H1 (cell line): Measurements from ENCODE around the gene SEC14L6. TPM values are rescaled to one million over a fixed set of nuclear protein-coding genes. Genes with fewer than 3 reads are reported as not detected.

ENCODE experiments used
- CTCF ChIA-PET: fragments of 300-600 bp; sonication (Branson Sonifier 250); formaldehyde crosslinking; loops from one replicate; lab custom pipeline; 2021; ENCODE audit not compliant: partially characterized antibody; lab: Charles Lee
- POLR2A ChIA-PET: fragments of 300-600 bp; sonication (Branson Sonifier 250); formaldehyde crosslinking; loops from one replicate; lab custom pipeline; 2021; ENCODE audit warnings: inconsistent platforms; ENCODE audit not compliant: partially characterized antibody; lab: Charles Lee
- DNase-seq, 2 experiments: peaks; one replicate each; pipeline versions ENCODE4 v3.0.0 to v3.0.0-alpha.2; 2010 to 2022; ENCODE audit warnings: low spot score in 2 of 2, low read depth in 1 of 2, mixed read lengths in 1 of 2
- FAIRE-seq: peaks from 2 replicates; lab custom pipeline; 2011; peaks lifted over from hg19 to GRCh38; lab: Jason Lieb, UNC
- H2AFZ ChIP-seq: 2 replicates; pipeline ENCODE4 v1.8.1; 2012; ENCODE audit warnings: low read length, inconsistent platforms
- H2AK5ac ChIP-seq: 2 replicates; pipeline ENCODE4 v1.6.1; 2013; ENCODE audit warnings: low read depth, low read length
- H2BK120ac ChIP-seq: replicated peaks from 2 replicates; pipeline ENCODE3; 2013; ENCODE audit warnings: low read depth, low read length, inconsistent platforms
- H2BK12ac ChIP-seq: 2 replicates; pipeline ENCODE4 v1.6.1; 2013; ENCODE audit warnings: low read depth, low read length
- H2BK15ac ChIP-seq: 2 replicates; pipeline ENCODE4 v1.6.1; 2013; ENCODE audit warnings: low read length
- H2BK20ac ChIP-seq: 2 replicates; pipeline ENCODE4 v1.6.1; 2013; ENCODE audit warnings: low read length
- H2BK5ac ChIP-seq: 2 replicates; pipeline ENCODE4 v1.6.1; 2013; ENCODE audit warnings: low read depth, low read length
- H3K14ac ChIP-seq: 2 replicates; pipeline ENCODE4 v1.6.1; 2013; ENCODE audit warnings: inconsistent platforms; ENCODE audit not compliant: insufficient read length
- H3K18ac ChIP-seq: 2 replicates; pipeline ENCODE4 v1.6.1; 2013; ENCODE audit warnings: low read length; ENCODE audit errors: extremely low read depth
- H3K23ac ChIP-seq: 2 replicates; pipeline ENCODE4 v1.6.1; 2013; ENCODE audit warnings: inconsistent platforms; ENCODE audit not compliant: insufficient read length
- H3K23me2 ChIP-seq: 2 replicates; pipeline ENCODE4 v1.6.1; 2013; ENCODE audit warnings: low read depth, low read length
- H3K27ac ChIP-seq: 2 replicates; pipeline ENCODE4 v1.6.1; 2011; ENCODE audit warnings: low read depth, low read length, inconsistent platforms
- H3K27me3 ChIP-seq, 4 experiments: replicated peaks in 1 of 4; 1 replicate in 1 of 4; 2 replicates in 3 of 4; pipeline versions ENCODE4 v1.6.1 to v1.8.1; 2011 to 2013; ENCODE audit warnings: low read length in 3 of 4, mild to moderate bottlenecking in 3 of 4, inconsistent platforms in 2 of 4, mixed read lengths in 2 of 4, moderate library complexity in 1 of 4; ENCODE audit not compliant: control insufficient read depth in 3 of 4, insufficient read depth in 3 of 4; ENCODE audit errors: extremely low read depth in 1 of 4
- H3K36me3 ChIP-seq, 4 experiments: 2 replicates each; pipeline versions ENCODE4 v1.6.1 to v1.8.1; 2011 to 2013; ENCODE audit warnings: mild to moderate bottlenecking in 4 of 4, low read length in 3 of 4, moderate library complexity in 2 of 4, control low read depth in 1 of 4, inconsistent platforms in 1 of 4; ENCODE audit not compliant: insufficient read depth in 4 of 4, control insufficient read depth in 2 of 4
- H3K4ac ChIP-seq: replicated peaks from 2 replicates; pipeline ENCODE3; 2013; ENCODE audit warnings: low read length, low read depth, mixed read lengths, inconsistent platforms; ENCODE audit not compliant: insufficient read length
- H3K4me1 ChIP-seq, 4 experiments: replicated peaks in 1 of 4; 1 replicate in 1 of 4; 2 replicates in 3 of 4; pipeline versions ENCODE4 v1.6.1 to v1.8.1; 2011 to 2013; ENCODE audit warnings: low read length in 3 of 4, inconsistent platforms in 2 of 4, mixed read lengths in 1 of 4; ENCODE audit not compliant: insufficient read depth in 4 of 4, control insufficient read depth in 3 of 4
- H3K4me2 ChIP-seq, 2 experiments: 2 replicates each; pipeline versions ENCODE4 v1.6.1 to v1.8.1; 2011 to 2013; ENCODE audit warnings: low read depth in 2 of 2, low read length in 2 of 2, control low read depth in 1 of 2, inconsistent platforms in 1 of 2, mild to moderate bottlenecking in 1 of 2; ENCODE audit not compliant: insufficient read depth in 1 of 2
- H3K4me3 ChIP-seq, 4 experiments: fragments of 200-600, 300-600 bp in 1 of 4; sonication (generic), shearing (Covaris generic), sonication (Bioruptor Twin) in 1 of 4; 2 replicates each; pipeline versions ENCODE4 v1.5.1 to v1.8.1; 2011 to 2016; ENCODE audit warnings: low read length in 4 of 4, low read depth in 3 of 4, control low read depth in 2 of 4, inconsistent platforms in 2 of 4, mild to moderate bottlenecking in 2 of 4, mixed read lengths in 1 of 4, moderate library complexity in 1 of 4; ENCODE audit not compliant: insufficient read depth in 2 of 4; ENCODE audit errors: extremely low read depth in 1 of 4
- H3K56ac ChIP-seq: replicated peaks from 2 replicates; pipeline ENCODE3; 2013; ENCODE audit warnings: low read depth, mild to moderate bottlenecking, mixed read lengths, low read length, inconsistent platforms; ENCODE audit not compliant: insufficient read length
- H3K79me1 ChIP-seq: 2 replicates; pipeline ENCODE4 v1.6.1; 2013; ENCODE audit warnings: low read depth, low read length, control low read depth
- H3K79me2 ChIP-seq, 2 experiments: 2 replicates each; pipeline versions ENCODE4 v1.6.1 to v1.8.1; 2012 to 2013; ENCODE audit warnings: low read length in 2 of 2, mild to moderate bottlenecking in 2 of 2, inconsistent platforms in 1 of 2; ENCODE audit not compliant: insufficient read depth in 2 of 2, control insufficient read depth in 1 of 2
- H3K9ac ChIP-seq, 4 experiments: replicated peaks in 1 of 4; 1 replicate in 1 of 4; 2 replicates in 3 of 4; pipeline versions ENCODE4 v1.6.1 to v1.8.1; 2011 to 2013; ENCODE audit warnings: low read depth in 3 of 4, low read length in 3 of 4, control low read depth in 2 of 4, mild to moderate bottlenecking in 2 of 4, moderate library complexity in 2 of 4, inconsistent platforms in 1 of 4; ENCODE audit errors: extremely low read depth in 1 of 4
- H3K9me3 ChIP-seq, 2 experiments: 2 replicates each; pipeline versions ENCODE4 v1.6.1 to v1.8.1; 2012 to 2013; ENCODE audit warnings: mild to moderate bottlenecking in 2 of 2, moderate library complexity in 2 of 2, control low read depth in 1 of 2, inconsistent platforms in 1 of 2, low read depth in 1 of 2, low read length in 1 of 2, mixed read lengths in 1 of 2; ENCODE audit not compliant: insufficient read depth in 2 of 2
- H4K20me1 ChIP-seq, 2 experiments: replicated peaks in 1 of 2; 2 replicates each; pipeline versions ENCODE3 to v1.8.1; 2011 to 2013; ENCODE audit warnings: inconsistent platforms in 2 of 2, low read length in 2 of 2, mild to moderate bottlenecking in 1 of 2; ENCODE audit not compliant: insufficient read depth in 2 of 2, control insufficient read depth in 1 of 2
- H4K5ac ChIP-seq: 2 replicates; pipeline ENCODE4 v1.6.1; 2013; ENCODE audit warnings: low read length, low read depth, mixed read lengths, inconsistent platforms; ENCODE audit not compliant: insufficient read length
- H4K8ac ChIP-seq: 2 replicates; pipeline ENCODE4 v1.8.0; 2013; ENCODE audit warnings: mild to moderate bottlenecking, moderate library complexity, low read length, inconsistent platforms; ENCODE audit not compliant: insufficient read depth; ENCODE audit errors: extremely low read depth
- H4K91ac ChIP-seq: replicated peaks from 2 replicates; pipeline ENCODE3; 2013; ENCODE audit warnings: low read length, mixed read lengths, inconsistent platforms; ENCODE audit not compliant: insufficient read length
- BACH1 ChIP-seq: IDR thresholded peaks from 2 replicates; pipeline ENCODE4 v1.6.1; 2012; ENCODE audit warnings: low read length, improper control_type of control experiment
- CBX8 ChIP-seq: fragments of 300-800, 300-1000 bp; sonication (generic); IDR thresholded peaks from 2 replicates; pipeline ENCODE4 v1.7.1; 2016; ENCODE audit warnings: low read depth, low read length, borderline replicate concordance
- CHD1 ChIP-seq: IDR thresholded peaks from 2 replicates; pipeline ENCODE4 v1.6.1; 2012; ENCODE audit warnings: low read depth, low read length, improper control_type of control experiment
- EP300 ChIP-seq, 2 experiments: IDR thresholded peaks; 1 replicate in 1 of 2; 2 replicates in 1 of 2; pipeline ENCODE4 v1.6.1; 2011 to 2012; ENCODE audit warnings: low read depth in 2 of 2, low read length in 2 of 2, mild to moderate bottlenecking in 2 of 2, borderline replicate concordance in 1 of 2, inconsistent platforms in 1 of 2, moderate library complexity in 1 of 2
- EZH2 ChIP-seq: fragments of 200-600 bp; sonication (generic); IDR thresholded peaks from 2 replicates; pipeline ENCODE4 v1.7.1; 2012; ENCODE audit warnings: low read depth, mild to moderate bottlenecking, moderate library complexity, low read length, inconsistent platforms; ENCODE audit not compliant: severe bottlenecking
- FOSL1 ChIP-seq: IDR thresholded peaks from 2 replicates; pipeline ENCODE4 v1.6.1; 2011; ENCODE audit warnings: mild to moderate bottlenecking, low read depth, low read length, moderate library complexity; ENCODE audit not compliant: insufficient read depth
- GABPA ChIP-seq: IDR thresholded peaks from 2 replicates; pipeline ENCODE4 v1.6.1; 2011; ENCODE audit warnings: mild to moderate bottlenecking, low read length, moderate library complexity, borderline replicate concordance; ENCODE audit not compliant: insufficient read depth
- GTF2F1 ChIP-seq: IDR thresholded peaks from 2 replicates; pipeline ENCODE4 v1.6.1; 2012; ENCODE audit warnings: low read depth, low read length, improper control_type of control experiment, borderline replicate concordance
- POLR2AphosphoS5 ChIP-seq: IDR thresholded peaks from 2 replicates; pipeline ENCODE4 v1.6.1; 2011; ENCODE audit warnings: low read depth, low read length
- SP2 ChIP-seq: IDR thresholded peaks from 2 replicates; pipeline ENCODE4 v1.6.1; 2012; ENCODE audit warnings: mild to moderate bottlenecking, low read length, inconsistent platforms
- WGBS, 2 experiments: shearing (Covaris generic) in 1 of 2; methylation state at CpG; one replicate each; pipeline versions ENCODE4 v1.1.6 to v1.1.7; 2013 to 2015; ENCODE audit warnings: low lambda C conversion rate in 2 of 2, mixed read lengths in 2 of 2, inconsistent platforms in 1 of 2, low coverage in 1 of 2, missing lambda C conversion rate in 1 of 2; ENCODE audit not compliant: insufficient replicate concordance in 2 of 2, insufficient coverage in 1 of 2, insufficient read length in 1 of 2; ENCODE audit errors: extremely low coverage in 1 of 2, missing lambda C conversion rate in 1 of 2; 5-methylcytosine and 5-hydroxymethylcytosine counted together
- polyA plus RNA-seq, 7 experiments: library from polyadenylated mRNA; depleted of rRNA in 3 of 7; stranded (reverse) in 5 of 7; unstranded in 2 of 7; fragments of >200 nt in 5 of 7; fragments of 200-250 nt in 2 of 7; gene quantifications; 1 replicate in 5 of 7; 2 replicates in 1 of 7; 4 replicates in 1 of 7; pipeline versions ENCODE4 v1.2.1 to v1.2.3, GENCODE V29; 2011 to 2013; ENCODE audit warnings: missing spikeins in 2 of 7, mixed read lengths in 2 of 7
- total RNA-seq: library from RNA; stranded (reverse); fragmentation: NEBNext Ultra II Directional; extraction: Animal tissue kit (Norgen Biotek cat#: 25700); gene quantifications from 2 replicates; pipeline ENCODE4 v1.2.1, GENCODE V29; 2021

The SEC14L6 gene
- total and polyA plus RNA-seq, 2 of the 8 experiments (the other 6 are each of a cell fraction or from before 2014, with no cell fraction given): 0.63 to 2.1 TPM

DNA sequence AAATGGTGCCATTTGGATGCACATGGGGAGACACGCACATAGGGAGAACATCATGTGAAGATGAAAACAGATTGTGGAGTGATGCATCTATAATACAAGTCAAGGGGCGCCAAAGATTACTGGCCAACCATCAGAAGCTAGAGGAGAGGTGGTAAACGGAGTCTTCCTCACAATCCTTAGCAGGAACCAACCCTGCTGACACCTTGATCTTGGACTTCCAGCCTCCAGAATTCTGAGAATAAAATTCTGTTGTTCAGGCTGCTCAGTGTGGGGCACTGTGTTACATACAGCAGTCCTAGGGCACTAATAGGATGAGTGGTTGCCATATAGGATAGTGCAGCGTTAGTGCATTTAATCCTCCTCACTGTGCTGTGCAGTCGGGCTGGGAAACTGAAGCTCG lies 33.1 kb downstream of the SEC14L6 start:
- H3K56ac ChIP-seq: no peak overlapping the region
- H3K4me1 ChIP-seq: no peaks in the 10 kb centered on the region; a peak in 1 of 7 replicates
- ChIA-PET CTCF (interaction anchor here (0.7 to 1.3 kb wide), 2 partner anchors 23 to 29 kb away, joined by 3 to 7 read pairs; no protein-coding TSS in a partner anchor), POLR2A (no interaction called here)
- no peak overlapping the region for H2BK12ac ChIP-seq
- H4K91ac ChIP-seq: no peak overlapping the region
- H3K79me1 ChIP-seq: no peaks in the 10 kb centered on the region
- H3K79me2 ChIP-seq: no peaks in the 10 kb centered on the region
- H3K4me2 ChIP-seq: no peak overlapping the region
- no peak overlapping the region for H2AK5ac ChIP-seq
- H3K18ac ChIP-seq: no peak overlapping the region
- DNase-seq (no peak), FAIRE-seq (no peak)
- no peak overlapping the region for H3K9ac ChIP-seq
- no peak overlapping the region for H3K4me3 ChIP-seq
- H4K20me1 ChIP-seq: no peaks in the 10 kb centered on the region
- no peak overlapping the region for H4K5ac ChIP-seq
- no peak overlapping the region for H2BK120ac ChIP-seq
- 91% methylated on average over 6 of the region's 6 CpGs; no CpG with 5 or more reads in 1 of the 2 experiments for WGBS, 2 experiments
- no peak overlapping the region for H2BK5ac ChIP-seq
- H2BK15ac ChIP-seq: no peak overlapping the region
- no peak overlapping the region for H4K8ac ChIP-seq
- no peak overlapping the region for H3K4ac ChIP-seq
- H3K27me3 ChIP-seq: no peaks in the 10 kb centered on the region
- no peak overlapping the region for H2BK20ac ChIP-seq
- no peak overlapping the region for H3K14ac ChIP-seq
- no peaks in the 10 kb centered on the region for H3K23me2 ChIP-seq
- no peak for TF ChIP-seq POLR2AphosphoS5
- TF ChIP-seq FOSL1: no peak
- no peak for TF ChIP-seq GABPA
- TF ChIP-seq CBX8: no peak
- TF ChIP-seq CHD1: no peak
- TF ChIP-seq BACH1: no peak
- no peak for TF ChIP-seq EZH2
- TF ChIP-seq GTF2F1: no peak
- no peak for TF ChIP-seq SP2
- TF ChIP-seq EP300 (IDR thresholded peaks at IDR 0.05; ENCODE audit: borderline replicate concordance in 1 of 2, low read depth in 2 of 2, low read length in 2 of 2): no peak
- H3K23ac ChIP-seq: no peak overlapping the region
- H3K36me3 ChIP-seq: no peaks in the 10 kb centered on the region
- H3K27ac ChIP-seq: no peak overlapping the region
- no peak overlapping the region for H2AFZ ChIP-seq
- H3K9me3 ChIP-seq: no peaks in the 10 kb centered on the region
